Mesenteric fat pad (tissue), 1 donor: ENCODE results near the gene MAP3K8. TPM values are rescaled to one million over a fixed set of nuclear protein-coding genes. Genes with fewer than 3 reads are reported as not detected.
"Not testable (repeated sequence)": the region's sequence is repeated elsewhere in the genome, so short reads cannot be mapped to it uniquely, and the experiment has no call there.

ENCODE experiments used
- DNase-seq: peaks from one replicate; pipeline ENCODE4 v3.0.0-alpha.2; 2020; ENCODE audit warnings: low spot score
- total RNA-seq: library from RNA; stranded (reverse); fragmentation: NEBNext Ultra II Directional; extraction: Animal tissue kit (Norgen Biotek cat#: 25700); gene quantifications from one replicate; pipeline ENCODE4 v1.2.1, GENCODE V29; 2021
- donor health status: DM: yes; HTN: yes; CAD: no.

The MAP3K8 gene
- total RNA-seq, 1 donor from 2014 or later, result 99.7 TPM

DNA sequence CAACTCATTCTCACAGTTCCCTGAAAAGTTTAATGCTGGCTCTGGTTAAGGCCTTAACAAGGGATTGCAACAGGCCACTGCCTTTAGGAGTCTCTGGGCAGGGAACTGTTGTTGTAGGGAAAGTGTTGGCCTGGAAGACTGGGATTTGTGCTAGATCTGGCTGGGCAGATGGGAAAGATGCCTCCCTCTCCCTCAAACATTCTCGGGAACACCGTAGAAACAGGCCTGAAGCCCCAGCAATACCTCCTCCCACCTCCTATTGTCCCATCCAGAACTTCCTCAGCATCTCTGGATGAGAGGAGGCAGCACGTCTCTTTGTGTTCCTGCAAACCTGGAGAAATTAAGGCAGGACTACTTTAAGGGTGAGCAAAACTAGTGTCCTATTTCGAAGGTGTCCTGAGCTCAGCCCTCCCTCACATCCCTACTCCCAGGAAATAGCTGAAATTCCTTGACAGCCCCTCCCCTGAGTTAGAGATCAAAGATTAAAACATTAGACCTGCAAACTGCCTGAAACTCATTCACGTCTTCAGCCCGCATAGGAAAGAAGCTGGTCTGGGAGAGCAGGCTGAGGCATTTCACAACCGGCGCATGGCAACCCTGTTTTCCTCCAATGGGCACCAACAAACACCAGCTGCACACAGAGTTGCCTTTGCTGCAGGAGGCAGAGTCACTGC, 10.9 kb upstream of the MAP3K8 start:
- DNase-seq, result no peak

DNA sequence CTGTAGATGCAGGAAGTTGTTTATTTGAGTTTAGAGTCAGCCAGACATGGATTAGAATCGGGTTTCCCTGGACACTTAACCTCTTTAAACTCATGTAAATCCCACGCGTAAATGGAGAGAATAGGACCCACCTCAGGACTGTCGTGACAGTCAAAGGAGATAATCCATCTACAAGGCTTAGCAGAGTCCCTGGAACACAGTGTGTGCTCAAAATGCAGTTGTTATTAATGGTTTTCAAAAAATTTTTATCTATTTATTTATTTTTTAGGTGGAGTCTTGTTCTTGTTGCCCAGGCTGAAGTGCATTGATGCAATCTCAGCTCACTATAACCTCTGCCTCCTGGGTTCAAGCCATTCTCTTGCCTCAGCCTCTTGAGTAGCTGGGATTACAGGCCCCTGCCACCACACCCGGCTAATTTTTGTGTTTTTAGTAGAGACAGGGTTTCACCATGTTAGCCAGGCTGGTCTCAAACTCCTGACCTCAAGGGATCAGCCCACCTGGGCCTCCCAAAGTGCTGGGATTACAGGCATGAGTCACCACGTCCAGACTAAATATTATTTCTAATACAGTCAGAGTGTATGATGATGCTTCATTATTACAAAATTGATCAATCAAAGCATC, 10.2 kb upstream of the MAP3K8 start:
- DNase-seq, result not testable (repeated sequence)

DNA sequence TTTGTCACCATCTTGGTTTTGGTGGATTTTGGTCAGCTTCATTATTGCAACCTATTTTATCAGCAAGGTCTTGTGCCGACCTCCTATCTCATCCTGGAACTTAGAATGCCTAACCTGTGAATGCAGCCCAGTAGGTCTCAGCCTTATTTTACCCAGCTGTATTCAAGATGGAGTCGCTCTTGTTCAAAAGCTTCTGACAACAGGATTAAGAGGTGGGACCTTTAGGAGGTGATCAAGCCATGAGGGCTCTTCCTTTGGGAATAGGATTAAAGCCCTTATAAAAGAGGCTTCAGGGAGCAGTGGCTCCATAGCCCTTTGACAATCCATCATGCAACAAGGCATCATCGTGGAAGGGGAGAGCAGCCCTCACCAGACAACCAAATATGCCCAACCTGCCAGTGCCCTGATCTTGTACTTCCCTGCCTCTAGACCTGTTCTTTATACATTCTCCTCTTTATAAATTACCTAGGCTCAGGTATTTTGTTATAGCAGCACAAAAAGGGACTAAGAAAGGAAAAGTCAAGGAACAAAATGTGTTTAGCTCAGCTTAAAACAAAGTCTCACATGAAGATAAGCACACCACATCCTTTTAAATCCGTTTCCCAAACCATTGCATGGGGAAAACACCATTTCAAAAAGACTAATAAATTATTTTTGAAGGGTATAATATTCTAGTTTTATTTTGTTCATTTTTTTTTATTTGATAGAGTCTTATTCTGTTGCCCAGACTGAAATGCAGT, 8.5 kb upstream of the MAP3K8 start:
- DNase-seq, result no peak

DNA sequence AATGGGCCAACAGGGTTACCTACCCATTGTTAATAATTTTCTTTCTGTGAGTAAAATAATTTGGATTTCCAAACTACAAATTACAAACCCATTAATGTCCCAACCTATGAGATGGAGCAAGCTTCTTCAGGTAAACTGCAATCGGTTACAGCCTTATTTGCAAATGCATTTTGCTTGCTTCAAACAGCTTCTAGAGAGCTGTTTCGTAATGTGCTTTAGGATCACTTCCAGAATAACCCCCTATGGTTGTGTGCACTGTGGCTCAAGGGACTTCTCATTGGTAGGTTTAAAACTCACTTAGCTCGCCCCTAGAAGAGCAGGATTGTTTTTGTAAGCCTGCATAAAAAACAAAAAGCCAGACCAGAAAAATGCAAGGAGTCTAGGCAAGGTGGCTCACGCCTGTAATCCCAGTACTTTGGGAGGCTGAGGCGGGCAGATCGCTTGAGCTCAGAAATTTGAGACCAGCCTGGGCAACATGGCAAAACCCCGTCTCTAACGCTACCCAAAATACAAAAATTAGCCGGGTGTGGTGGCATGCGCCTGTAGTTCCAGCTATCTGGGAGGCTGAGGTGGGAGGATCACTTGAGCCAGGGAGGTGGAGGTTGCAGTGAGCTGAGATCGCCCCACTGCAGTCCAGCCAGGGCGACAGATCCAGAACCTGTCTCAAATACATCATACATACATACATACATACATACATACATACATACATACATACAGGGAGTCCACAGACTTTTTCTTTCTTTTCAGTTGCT, 3.3 kb upstream of the MAP3K8 start:
- no peak for DNase-seq

DNA sequence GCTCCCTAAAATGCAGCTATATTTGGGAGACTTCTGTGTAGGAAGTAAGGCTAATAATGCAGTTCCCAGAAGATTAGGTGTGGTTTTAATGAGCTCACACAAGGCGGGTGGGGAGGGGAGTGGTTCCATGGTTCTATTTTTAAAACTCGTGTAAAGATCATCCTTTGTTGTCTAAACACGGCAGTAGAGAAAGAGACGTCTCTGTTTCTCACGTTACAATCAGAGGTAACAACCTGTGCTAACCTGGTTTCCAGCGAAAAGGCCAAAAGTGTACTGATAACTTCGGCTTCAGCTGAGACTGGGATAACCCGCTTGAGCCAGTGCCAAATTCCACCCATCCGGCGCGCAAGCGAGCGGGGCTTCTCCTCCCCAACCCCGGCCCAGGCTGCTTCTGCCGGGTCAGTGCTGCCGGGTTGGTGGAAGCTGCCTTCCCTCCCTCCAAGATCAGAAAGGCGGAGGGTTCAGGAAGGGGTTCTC, 2.5 kb upstream of the MAP3K8 start:
- no peak for DNase-seq

DNA sequence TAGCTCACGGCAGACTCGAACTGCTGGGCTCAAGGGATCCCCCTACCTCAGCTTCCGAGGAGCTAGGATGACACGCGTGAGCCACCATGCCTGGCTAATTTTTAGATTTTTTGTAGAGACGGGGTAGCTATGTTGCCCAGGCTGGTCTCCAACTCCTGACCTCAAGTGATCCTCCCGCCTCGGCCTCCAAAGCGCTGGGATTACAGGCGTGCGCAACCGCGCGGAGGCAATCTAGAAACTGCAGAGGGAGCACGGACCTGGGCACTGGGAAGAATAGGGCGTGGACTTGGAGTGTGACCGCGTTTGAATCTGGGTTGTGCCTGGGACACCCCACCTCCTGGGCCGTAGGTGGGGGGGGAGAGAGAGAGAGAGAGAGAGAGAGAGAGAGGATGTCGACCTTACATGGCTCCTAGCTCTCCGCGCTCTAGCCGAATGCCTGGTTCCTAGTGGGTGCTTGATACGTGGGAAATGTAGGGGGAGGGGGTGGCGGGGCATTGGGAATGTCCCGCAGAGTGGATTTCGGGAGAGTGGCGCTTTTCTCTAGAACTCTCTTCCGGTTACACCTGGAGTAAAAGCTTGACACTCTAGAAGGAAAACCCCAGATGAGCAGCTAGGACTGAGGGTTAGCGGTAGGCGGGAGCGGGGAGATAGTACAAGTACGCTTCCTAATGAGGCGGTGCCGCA, 1.2 kb upstream of the MAP3K8 start:
- no peak for DNase-seq

DNA sequence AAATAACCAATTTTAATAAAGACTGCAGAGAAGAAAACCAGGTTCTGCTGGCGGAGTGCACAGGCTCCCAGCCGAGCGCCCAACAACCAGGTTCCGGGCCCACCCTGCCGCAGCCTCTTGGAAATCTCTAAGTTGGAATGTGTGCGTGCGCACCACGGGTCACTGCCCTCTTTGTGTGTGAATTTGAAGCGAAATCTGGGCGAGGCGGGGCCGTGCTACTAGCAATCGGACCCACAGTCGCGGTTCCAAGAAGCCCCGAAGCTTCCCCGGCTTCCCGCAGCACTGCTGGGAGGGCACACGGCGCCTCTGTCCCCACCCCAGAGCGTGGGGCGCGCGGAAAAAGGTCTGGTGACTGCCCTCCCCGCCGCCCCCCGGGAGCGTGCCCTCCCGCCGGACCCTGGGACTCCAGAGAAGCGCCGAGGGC, 666 bp upstream of the MAP3K8 start:
- peak; percentile 92 for DNase-seq

DNA sequence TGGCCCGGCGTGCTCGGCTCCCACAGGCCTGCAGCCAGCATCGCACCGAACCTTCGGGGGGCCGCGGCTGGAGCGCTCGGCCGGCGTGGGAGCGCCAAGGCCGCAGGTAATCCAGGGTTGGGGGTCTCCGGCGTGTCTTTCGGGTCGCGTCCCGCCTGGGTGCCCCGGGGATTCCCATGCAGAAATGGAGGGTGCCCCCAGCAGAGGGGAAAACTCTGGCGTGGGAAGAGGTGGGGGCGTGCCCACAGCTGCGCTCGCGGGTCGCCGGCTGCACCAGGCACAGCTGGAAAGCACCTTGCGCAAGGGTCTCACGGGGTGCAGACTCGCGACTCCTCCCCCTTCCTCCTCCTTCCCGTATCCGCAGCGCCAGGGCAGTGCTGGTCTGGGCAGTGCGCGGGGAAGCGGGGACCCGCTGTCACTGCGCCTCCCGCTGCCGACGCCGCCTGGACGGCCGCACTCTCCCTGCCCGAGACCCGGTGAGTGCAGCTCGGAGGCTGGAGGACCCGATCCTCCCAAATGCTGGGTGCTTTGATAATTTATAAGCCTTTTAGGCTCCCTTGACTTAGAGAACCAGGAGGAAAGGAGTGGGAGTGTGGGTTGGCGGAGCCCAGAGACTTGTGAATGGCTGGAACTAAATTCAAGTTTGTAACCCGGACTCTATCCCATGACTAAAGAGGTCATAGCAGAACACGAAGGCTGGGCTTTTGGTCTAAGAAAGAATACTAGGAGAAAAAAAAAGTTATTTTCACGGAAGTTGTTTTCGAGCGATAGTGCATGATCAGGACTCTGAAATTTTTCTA, 489 bp downstream of the MAP3K8 start:
- peak; percentile 97 for DNase-seq

DNA sequence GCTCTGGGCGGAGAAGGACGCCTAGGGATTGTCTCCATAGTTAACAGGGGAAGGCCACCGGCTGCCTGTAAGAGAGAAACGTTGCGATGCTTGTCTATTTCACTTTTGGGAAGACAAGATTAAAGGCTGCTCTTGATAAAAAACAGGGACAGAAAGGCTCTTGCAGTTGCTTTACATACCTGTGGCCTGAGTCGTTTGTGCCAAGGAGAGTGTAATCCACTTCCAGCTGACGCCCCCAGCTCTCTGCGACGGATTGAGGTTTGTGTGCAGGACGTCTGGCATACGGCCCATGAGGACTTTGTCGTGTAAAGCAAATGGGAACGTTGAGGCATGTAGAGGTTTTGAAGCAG, 1.1 kb downstream of the MAP3K8 start:
- no peak for DNase-seq

DNA sequence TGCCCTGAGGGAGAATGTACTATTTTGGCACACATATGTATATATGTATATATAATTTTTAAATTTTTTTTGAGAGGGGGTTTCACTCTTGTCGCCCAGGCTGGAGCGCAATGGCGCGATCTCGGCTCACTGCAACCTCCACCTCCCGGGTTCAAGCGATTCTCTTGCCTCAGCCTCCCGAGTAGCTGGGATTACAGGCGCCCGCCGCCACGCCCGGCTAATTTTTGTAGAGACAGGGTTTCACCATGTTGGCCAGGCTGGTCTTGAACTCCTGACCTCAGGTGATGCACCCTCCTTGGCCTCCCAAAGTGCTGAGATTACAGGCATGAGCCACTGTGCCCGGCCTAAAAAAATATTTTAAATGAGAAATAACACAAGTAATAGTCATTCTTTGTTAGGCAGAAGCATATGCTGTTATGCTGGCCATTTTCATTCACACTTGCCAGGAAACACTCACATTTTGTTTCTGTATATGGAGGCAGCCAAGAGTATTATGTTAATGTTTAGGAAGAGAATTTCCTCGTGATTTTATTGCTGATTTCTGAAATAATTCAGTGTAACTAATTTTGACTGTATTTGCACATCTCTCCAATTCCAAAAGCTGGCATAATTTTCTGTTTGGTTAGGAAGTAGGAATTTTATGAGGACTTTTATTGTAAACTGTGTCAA, 1.6 kb downstream of the MAP3K8 start:
- not testable (repeated sequence) for DNase-seq

DNA sequence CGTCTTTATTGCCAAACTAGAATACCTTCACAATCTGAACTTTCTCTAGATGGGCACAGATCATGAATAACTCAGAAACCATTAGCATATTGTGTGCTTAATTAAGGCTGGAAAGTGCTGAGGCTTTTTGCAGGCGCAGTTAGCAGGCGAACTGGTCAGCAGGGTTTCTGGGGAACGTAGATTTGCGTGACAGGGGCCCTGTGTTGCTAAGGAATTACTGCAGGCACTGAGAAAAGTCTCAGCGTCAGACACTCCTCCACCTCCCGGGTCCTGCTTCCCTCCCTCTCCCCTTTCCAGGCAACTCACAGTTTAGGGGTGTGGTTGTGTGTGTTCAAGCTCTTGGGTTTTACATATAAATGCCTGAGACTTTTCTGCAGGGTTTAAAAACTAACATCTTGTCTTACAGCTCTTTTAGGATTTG, 2.2 kb downstream of the MAP3K8 start:
- DNase-seq, result no peak

DNA sequence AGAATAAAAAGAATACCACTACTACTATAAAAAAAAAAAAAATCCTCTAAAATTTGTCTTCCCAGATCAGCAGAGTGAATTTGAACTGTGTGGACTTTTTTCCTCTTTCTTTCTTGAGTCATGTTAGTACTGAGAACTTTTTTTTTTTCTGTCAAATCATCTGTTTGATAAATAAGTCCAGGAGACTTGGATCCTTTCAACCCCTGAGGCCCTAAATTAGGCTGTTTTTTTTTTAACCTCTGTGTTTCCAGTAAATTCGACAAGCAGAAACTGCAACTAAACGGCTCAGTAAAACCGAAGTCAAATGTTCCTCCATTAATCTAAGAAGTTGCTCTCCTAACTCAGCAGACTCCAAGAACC, 2.7 kb downstream of the MAP3K8 start:
- DNase-seq, result no peak

DNA sequence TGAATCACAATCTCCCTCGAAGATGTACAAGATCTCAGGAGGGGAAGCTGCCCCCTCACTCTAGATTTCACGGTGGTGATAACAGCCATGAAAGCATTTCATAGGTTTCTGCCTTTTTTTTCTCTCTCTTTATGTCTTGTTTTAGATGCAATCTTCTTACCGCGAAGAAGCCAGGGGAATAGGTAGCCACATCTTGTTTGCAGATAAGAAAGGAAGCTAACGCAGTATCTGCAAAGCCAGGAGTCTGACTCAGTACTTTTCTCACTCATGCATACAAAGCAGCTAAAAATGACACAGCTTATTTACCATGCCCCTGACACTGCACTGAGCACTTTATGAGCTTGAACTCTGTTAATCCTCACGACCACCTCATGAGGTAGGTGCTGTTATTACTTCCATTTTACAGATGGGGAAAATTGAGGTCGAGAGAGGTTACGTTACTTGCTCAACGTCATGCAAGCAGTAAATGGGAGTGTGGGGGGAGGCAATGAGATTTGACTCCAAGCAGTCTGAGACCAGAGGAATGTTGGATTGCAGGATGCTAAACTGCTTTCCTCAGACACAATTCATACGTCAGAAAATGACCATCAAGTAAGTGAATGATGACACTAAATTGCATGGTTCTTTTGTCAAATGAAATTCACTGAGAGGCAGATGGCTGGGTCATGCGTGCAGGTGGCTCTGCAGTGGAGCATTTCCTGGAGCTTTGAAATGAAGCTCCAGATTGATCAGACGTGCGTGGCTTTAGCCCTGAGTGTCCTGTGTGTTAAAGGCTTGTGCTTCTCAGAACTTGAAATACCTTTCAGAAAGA, 3.3 kb downstream of the MAP3K8 start:
- no peak for DNase-seq

DNA sequence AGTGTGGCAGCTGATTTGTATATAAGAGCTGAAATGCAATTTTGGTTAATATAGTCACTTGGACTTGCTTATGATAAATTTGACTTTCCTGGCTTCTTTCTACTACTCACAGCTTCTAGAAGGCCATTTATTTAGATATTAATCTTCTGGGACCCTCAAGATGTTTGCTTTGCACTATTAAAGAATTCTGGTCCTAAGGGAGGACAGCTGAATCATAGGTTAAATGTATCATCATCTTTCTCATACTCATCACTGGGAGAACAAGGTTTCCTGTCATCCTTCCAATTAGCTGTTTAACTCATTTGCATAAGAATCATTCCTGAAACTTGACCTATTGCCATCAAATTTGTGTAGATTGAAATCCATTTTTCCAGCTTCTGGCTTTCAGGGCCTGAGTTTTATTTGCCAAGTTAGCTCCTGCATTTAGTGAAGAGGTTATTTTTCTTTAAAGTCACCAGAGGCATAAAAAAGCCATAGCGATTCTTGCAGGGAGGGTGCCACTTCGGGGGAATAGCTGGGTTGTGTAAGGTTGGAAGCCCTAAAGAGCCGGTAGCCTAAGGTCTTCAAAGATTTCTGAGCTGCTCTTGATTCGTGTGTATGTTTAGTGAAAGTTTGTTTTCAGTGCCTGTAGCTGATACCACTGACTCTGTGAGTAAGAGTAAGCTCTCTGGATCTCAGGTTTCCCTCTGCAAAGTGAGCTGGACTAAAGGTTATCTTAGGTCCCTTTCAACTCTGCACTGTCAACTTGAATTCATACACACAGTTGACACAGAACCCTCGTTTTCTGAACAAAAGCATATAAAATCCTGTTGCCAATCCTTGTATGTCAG, 4.3 kb downstream of the MAP3K8 start:
- DNase-seq, result no peak

DNA sequence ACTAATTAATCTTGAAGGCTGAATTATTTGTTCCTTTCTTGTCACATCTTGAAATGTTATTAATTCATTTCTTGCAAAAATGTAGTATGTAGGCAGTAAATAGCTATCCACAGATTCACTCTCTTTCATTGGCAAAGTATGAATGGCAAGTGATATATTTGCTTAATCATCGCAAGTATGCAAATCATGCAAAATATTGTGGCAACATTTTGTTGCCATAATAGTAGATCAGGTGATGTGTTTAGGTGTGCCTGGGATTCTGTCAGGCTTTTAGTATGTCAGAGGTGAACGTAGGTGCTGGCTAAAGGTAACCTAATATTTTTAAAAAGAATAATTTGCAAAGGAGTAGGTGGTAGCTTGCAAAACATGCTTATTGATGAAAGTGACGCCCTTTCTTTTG, 5.9 kb downstream of the MAP3K8 start:
- no peak for DNase-seq

DNA sequence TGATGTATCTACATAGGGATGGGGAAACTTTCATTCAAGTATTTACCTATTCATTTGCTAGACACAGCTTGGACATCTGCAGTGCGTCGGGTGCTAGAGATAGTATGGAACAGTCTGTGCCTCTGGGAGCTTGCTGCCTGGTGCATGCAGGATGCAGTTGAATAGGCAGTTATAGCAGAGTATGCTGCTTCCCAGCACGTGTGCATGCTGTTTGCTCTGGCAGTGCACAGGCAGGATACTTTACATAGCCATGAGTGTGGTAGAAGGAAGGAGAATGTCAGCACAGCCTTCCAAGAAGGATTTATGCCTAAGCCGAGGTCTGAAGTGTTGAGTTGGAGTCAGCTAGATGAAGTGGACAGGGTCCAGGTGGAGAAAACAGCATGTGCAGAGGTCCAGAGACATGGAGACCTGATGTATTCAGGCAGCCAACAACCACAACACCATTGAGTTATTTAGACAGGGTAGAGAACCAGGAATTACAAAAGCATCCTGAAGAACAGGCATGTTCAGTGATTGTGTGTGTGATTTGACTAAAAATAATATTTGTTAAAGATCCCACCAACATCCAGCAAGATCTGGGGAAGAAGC, 8.1 kb downstream of the MAP3K8 start:
- DNase-seq, result no peak

DNA sequence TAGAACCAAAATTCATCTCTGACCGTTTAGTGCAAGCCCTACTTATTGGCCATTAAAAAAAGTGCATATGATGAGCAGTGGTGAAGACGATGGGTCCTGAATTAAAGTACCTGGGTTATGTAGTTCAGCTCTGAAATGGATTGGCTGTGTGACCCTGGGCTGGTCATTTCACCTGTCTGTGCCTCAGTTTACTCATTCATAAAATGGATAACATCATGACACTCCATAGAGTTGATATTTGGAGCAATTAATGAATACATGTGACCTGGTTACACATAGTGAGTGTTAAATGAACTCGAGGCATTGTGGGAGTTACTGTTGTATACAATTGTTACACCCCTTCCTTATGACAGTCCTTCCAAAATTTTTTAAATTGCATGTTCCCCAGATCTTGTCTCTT, 9.1 kb downstream of the MAP3K8 start:
- no peak for DNase-seq

DNA sequence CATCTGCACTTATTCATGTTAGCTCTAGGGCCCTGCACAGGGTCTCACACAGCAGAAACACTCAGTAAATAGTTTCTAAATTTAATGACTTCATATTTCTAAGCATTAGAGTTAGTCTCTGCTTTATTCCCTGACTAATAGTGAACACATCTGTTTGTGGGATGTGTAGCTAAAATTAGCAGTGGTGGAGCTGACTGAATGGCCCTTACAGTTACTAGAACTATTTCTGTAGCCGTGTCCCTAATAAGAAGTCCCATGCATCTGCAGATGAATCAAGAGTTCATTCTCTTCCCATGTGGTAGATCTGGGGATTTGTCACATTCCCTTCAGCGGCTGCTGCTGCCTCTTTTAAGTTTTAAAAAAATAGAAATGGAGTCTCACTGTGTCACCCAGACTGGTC, 11.7 kb downstream of the MAP3K8 start:
- DNase-seq, result no peak
